Thymus (tissue), 11 donors: Measurements from ENCODE around the gene RNF123. TPM values are rescaled to one million over a fixed set of nuclear protein-coding genes. Genes with fewer than 3 reads are reported as not detected.

Experiments used
- DNase-seq, 9 donors: peaks; one replicate each; pipeline ENCODE4 v3.0.0-alpha.2; 2013; ENCODE audit warnings: low spot score in 9 of 9, low read depth in 6 of 9, missing footprints in 1 of 9
- H3K27ac ChIP-seq, 2 donors: one replicate each; pipeline ENCODE4 v1.5.1; 2013; ENCODE audit warnings: control low read depth in 1 of 2, low read depth in 1 of 2, low read length in 1 of 2, mild to moderate bottlenecking in 1 of 2, moderate library complexity in 1 of 2
- H3K27me3 ChIP-seq, 2 donors: one replicate each; pipeline ENCODE4 v1.5.1; 2013; ENCODE audit warnings: low read length in 1 of 2; ENCODE audit not compliant: control insufficient read depth in 2 of 2, insufficient read depth in 1 of 2
- H3K36me3 ChIP-seq, 2 donors: one replicate each; pipeline ENCODE4 v1.5.1; 2013; ENCODE audit warnings: low read length in 1 of 2, mild to moderate bottlenecking in 1 of 2, moderate library complexity in 1 of 2; ENCODE audit not compliant: control insufficient read depth in 2 of 2, insufficient read depth in 2 of 2
- H3K4me1 ChIP-seq, 2 donors: one replicate each; pipeline ENCODE4 v1.5.1; 2013; ENCODE audit warnings: low read length in 2 of 2; ENCODE audit not compliant: control insufficient read depth in 2 of 2, insufficient read depth in 2 of 2
- H3K4me3 ChIP-seq, 2 donors: one replicate each; pipeline ENCODE4 v1.5.1; 2013; ENCODE audit warnings: low read length in 2 of 2, control low read depth in 1 of 2, mild to moderate bottlenecking in 1 of 2
- H3K9me3 ChIP-seq, 2 donors: one replicate each; pipeline ENCODE4 v1.5.1; 2013; ENCODE audit warnings: low read length in 1 of 2, mild to moderate bottlenecking in 1 of 2; ENCODE audit not compliant: control insufficient read depth in 2 of 2, insufficient read depth in 1 of 2
- WGBS: extraction: QIAGEN DNeasy Blood & Tissue Kit; methylation state at CpG from one replicate; pipeline ENCODE4 v1.1.7; 2013; 5-methylcytosine and 5-hydroxymethylcytosine counted together
- polyA plus RNA-seq: library from polyadenylated mRNA; stranded (reverse); fragments of 200-250 nt; gene quantifications from one replicate; pipeline ENCODE4 v1.2.3, GENCODE V29; 2013
- total RNA-seq: library from RNA; stranded (reverse); fragments of 120-200 nt; gene quantifications from one replicate; pipeline ENCODE4 v1.2.4, GENCODE V29; 2013
- donor health status: healthy.

The RNF123 gene
- total and polyA plus RNA-seq, 2 donors = 12.3 to 23.7 TPM

GRCh38 chr3:49723628-49724551 is 34.5 kb downstream of the RNF123 start, which contains the start of gene GMPPB:
TSS of gene GMPPB (minus strand) at chr3:49723951. CDS start at chr3:49723726, 225 bp downstream.
- peaks cover 47 to 62% of the 10 kb centered on the region in 2 donors for H3K36me3 ChIP-seq
- under 1% methylated on average over 102 of the region's 102 CpGs for WGBS
- no peaks in the 10 kb centered on the region for H3K9me3 ChIP-seq
- no peaks in the 10 kb centered on the region for H3K27me3 ChIP-seq
- H3K27ac ChIP-seq = peak within 1 kb of the TSS; percentile 93 to 99
- peaks cover 11 to 32% of the 10 kb centered on the region in 2 donors for H3K4me1 ChIP-seq
- H3K4me3 ChIP-seq = peak within 1 kb of the TSS; percentile 88 to 97
- DNase-seq = peak in 8 of 9 donors; percentile 71 to 93 (median 84)

- peaks cover 47 to 62% of the 10 kb centered on the region in 2 donors for H3K36me3 ChIP-seq
- peak overlapping the region; percentile 88 to 97 for H3K4me3 ChIP-seq
- 20% methylated on average over 6 of the region's 6 CpGs for WGBS
- H3K27ac ChIP-seq = peak overlapping the region in 1 of 2 donors; percentile 83
- DNase-seq = peak in 1 of 9 donors; percentile 39
- no peaks in the 10 kb centered on the region for H3K9me3 ChIP-seq
- peaks cover 11 to 28% of the 10 kb centered on the region in 2 donors for H3K4me1 ChIP-seq
- H3K27me3 ChIP-seq = no peaks in the 10 kb centered on the region
Observed at GRCh38 chr3:49724586-49724985, 35.2 kb downstream of the RNF123 start.

DNA sequence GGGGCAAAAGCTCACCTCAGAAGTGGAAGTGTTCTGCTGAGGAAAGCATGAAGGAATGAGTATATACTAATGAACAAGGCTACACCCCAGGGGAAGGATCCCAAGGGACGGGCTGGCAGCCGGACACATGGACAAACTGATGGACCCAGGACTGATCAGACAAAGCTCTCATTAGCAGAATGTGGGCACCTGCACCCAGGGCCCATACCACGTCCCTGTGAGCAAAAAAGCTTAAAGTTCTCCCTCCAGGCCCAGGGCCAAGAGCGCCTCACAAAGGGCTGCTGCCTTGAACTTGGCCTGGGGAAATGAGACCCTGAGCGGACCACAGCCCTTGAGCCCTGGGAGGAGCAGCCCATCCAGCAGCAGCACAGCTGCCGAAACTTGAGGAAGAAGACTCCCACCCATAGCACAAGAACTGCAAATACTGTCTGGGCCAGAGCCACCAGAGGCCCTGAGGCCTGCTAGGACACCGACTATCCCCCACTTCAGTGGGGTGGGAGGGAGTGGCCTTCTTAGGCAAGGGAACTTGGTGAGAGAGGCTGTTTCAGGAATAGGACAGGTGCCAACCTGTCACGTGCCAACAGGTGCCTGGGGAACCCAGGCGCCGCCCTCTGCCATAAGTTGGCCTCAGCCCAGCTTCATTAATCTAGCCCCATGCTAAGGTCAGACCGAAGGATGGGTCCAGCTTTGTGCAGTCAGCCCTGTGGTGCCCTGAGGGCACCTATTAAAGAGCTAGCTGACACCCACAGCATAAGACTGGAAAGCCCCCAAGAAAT is 36.7 kb downstream of the RNF123 start:
- Histone ChIP-seq H3K4me1 (peaks cover 11 to 23% of the 10 kb centered on the region in 2 donors), H3K27me3 (no peaks in the 10 kb centered on the region), H3K9me3 (no peaks in the 10 kb centered on the region), H3K27ac (no peak overlapping the region), H3K4me3 (no peak overlapping the region), H3K36me3 (peaks cover 49 to 67% of the 10 kb centered on the region in 2 donors)
- no peak for DNase-seq
- 98% methylated on average over 11 of the region's 11 CpGs for WGBS

GRCh38 chr3:49727154-49727923 is 38.0 kb downstream of the RNF123 start:
- Histone ChIP-seq H3K36me3 (peaks cover 40 to 67% of the 10 kb centered on the region in 2 donors), H3K9me3 (no peaks in the 10 kb centered on the region), H3K4me3 (no peak overlapping the region), H3K4me1 (peaks cover 11 to 22% of the 10 kb centered on the region in 2 donors), H3K27ac (no peak overlapping the region), H3K27me3 (no peaks in the 10 kb centered on the region)
- WGBS = 96% methylated on average over 19 of the region's 19 CpGs
- DNase-seq = no peak

GRCh38 chr3:49727924-49728361 is 38.6 kb downstream of the RNF123 start:
- Histone ChIP-seq H3K36me3 (peaks cover 44 to 67% of the 10 kb centered on the region in 2 donors), H3K27me3 (no peaks in the 10 kb centered on the region), H3K27ac (no peak overlapping the region), H3K4me1 (peaks cover 9 to 16% of the 10 kb centered on the region in 2 donors), H3K9me3 (no peaks in the 10 kb centered on the region), H3K4me3 (no peak overlapping the region)
- 98% methylated on average over 15 of the region's 15 CpGs for WGBS
- DNase-seq = no peak

DNA sequence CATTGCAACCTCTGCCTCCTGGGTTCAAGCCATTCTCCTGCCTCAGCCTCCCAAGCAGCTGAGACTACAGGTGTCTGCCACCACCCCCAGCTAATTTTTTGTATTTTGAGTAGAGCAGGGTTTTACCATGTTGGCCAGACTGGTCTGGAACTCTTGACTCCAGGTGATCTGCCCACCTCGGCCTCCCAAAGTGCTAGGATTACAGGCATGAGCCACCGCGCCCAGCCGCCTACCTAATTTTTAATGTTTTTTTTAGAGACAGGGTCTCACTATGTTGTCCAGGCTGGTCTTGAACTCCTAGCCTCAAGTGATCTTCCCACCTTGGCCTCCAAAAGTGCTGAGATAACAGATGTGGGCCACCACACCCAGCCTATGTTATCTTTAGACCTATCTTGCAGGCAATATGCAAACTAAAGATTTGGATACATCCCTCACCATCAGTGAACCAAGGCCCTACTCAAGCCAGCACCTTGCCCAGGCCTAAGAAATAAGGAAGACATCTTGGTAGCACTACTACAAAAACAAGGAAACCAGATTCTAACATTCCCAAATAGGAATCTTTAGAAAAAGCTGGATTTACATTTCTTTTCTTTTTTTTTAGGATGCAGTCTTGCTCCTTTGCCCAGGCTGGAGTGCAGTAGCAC is 40.7 kb downstream of the RNF123 start:
- no peaks in the 10 kb centered on the region for H3K27me3 ChIP-seq
- no peak overlapping the region for H3K4me3 ChIP-seq
- peaks cover 52 to 81% of the 10 kb centered on the region in 2 donors for H3K36me3 ChIP-seq
- peaks cover 0 to 1% of the 10 kb centered on the region in 2 donors for H3K4me1 ChIP-seq
- no peak for DNase-seq
- no peak overlapping the region for H3K27ac ChIP-seq
- over 99% methylated on average over 4 of the region's 4 CpGs for WGBS
- H3K9me3 ChIP-seq = no peaks in the 10 kb centered on the region

DNA sequence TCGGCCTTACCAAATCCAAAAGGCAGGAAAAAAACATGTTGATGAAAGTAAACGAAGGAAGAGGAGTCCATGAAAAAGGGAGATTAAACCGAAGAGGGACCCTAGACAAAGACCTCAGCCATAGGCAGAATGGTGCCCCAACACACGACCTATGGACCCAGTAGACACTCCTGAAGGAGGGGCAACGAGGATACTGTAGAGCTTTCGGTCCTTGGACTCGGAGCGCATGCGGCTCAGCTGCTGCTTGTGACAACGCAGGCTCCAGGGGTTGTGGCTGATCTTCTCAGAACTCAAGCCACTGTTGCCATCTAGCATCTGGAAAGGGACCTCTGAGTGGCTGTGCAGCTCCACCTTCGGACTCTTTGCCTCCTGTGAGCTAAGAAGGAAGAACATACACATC is 43.2 kb downstream of the RNF123 start:
- no peaks in the 10 kb centered on the region for H3K27me3 ChIP-seq
- H3K4me1 ChIP-seq = no peaks in the 10 kb centered on the region
- no peak for DNase-seq
- peaks cover 45 to 79% of the 10 kb centered on the region in 2 donors for H3K36me3 ChIP-seq
- H3K4me3 ChIP-seq = no peak overlapping the region
- WGBS = 98% methylated on average over 11 of the region's 11 CpGs
- no peaks in the 10 kb centered on the region for H3K9me3 ChIP-seq
- H3K27ac ChIP-seq = peak overlapping the region in 1 of 2 donors; percentile 36

DNA sequence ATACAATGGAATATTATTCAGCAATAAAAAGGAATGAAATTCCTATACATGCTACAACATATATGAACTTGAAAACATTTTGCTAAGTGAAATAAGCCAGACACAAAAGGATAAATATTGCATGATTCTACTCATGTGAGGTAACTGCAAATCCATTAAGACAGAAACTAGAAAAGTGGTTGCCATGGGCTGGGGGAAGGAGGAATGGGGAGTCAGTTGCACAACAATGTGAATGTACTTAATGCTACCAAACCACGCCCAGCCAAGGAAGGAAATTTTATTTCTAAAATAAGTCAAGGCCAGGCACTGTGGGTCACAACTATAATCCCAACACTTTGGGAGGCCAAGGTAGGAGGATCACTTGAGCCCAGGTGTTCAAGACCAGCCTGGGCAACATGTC is 44.2 kb downstream of the RNF123 start:
- Histone ChIP-seq H3K4me3 (no peak overlapping the region), H3K36me3 (peaks cover 49 to 82% of the 10 kb centered on the region in 2 donors), H3K27ac (no peak overlapping the region), H3K9me3 (no peaks in the 10 kb centered on the region), H3K27me3 (no peaks in the 10 kb centered on the region), H3K4me1 (no peaks in the 10 kb centered on the region)
- 98% methylated on average over 1 of the region's 1 CpG for WGBS
- DNase-seq = no peak
